SK-N-SH (cell line): ENCODE measurements around the gene ATF2.

Experiments
- CTCF ChIP-seq: fragments of 200-600 bp; sonication (generic); IDR thresholded peaks from 2 replicates; pipeline ENCODE4 v1.6.1; 2017; ENCODE audit warnings: antibody characterized with exemption, mild to moderate bottlenecking, moderate library complexity
- EP300 ChIP-seq, 2 experiments: IDR thresholded peaks; 2 replicates each; pipeline versions ENCODE4 v1.4.0 to v1.6.1; 2012; ENCODE audit warnings: borderline replicate concordance in 1 of 2, low read depth in 1 of 2, low read length in 1 of 2
- EZH2phosphoT487 ChIP-seq: fragments of 200-600 bp; sonication (generic); IDR thresholded peaks from 2 replicates; pipeline ENCODE4 v1.6.1; 2017; ENCODE audit warnings: low read depth, mixed run types, mild to moderate bottlenecking, antibody characterized with exemption, moderate library complexity, borderline replicate concordance
- FOXJ3 ChIP-seq: sonication (generic); formaldehyde crosslinking; IDR thresholded peaks from 2 replicates; pipeline ENCODE4 v1.5.1; 2020; ENCODE audit warnings: mild to moderate bottlenecking, missing genetic modification reagents
- JUND ChIP-seq: IDR thresholded peaks from 2 replicates; pipeline ENCODE4 v1.4.0; 2012
- MAX ChIP-seq: IDR thresholded peaks from 2 replicates; pipeline ENCODE4 v1.4.0; 2012; ENCODE audit warnings: low read depth
- MEF2A ChIP-seq: IDR thresholded peaks from 2 replicates; pipeline ENCODE4 v1.4.0; 2012; ENCODE audit warnings: low read depth, borderline replicate concordance
- NRF1 ChIP-seq: IDR thresholded peaks from 2 replicates; pipeline ENCODE4 v1.6.1; 2012; ENCODE audit warnings: low read depth, mild to moderate bottlenecking, low read length
- POLR2AphosphoS5 ChIP-seq: IDR thresholded peaks from 2 replicates; pipeline ENCODE4 v1.6.1; 2012; ENCODE audit warnings: low read depth, low read length
- RAD21 ChIP-seq: IDR thresholded peaks from 2 replicates; pipeline ENCODE4 v1.6.1; 2012; ENCODE audit warnings: mild to moderate bottlenecking, low read length
- SIN3A ChIP-seq: IDR thresholded peaks from 2 replicates; pipeline ENCODE4 v1.6.1; 2012; ENCODE audit warnings: low read depth, mild to moderate bottlenecking, low read length, moderate library complexity, borderline replicate concordance
- TAF1 ChIP-seq: IDR thresholded peaks from 2 replicates; pipeline ENCODE4 v1.6.1; 2012; ENCODE audit warnings: low read depth, mild to moderate bottlenecking, low read length, moderate library complexity, borderline replicate concordance
- TF ChIP-seq, protein P1 (sequence below): fragments of 150-350 bp; IDR thresholded peaks from 2 replicates; pipeline ENCODE4 v1.6.1; 2017; ENCODE audit warnings: antibody characterized with exemption, low read length, low read depth, borderline replicate concordance

DNA sequence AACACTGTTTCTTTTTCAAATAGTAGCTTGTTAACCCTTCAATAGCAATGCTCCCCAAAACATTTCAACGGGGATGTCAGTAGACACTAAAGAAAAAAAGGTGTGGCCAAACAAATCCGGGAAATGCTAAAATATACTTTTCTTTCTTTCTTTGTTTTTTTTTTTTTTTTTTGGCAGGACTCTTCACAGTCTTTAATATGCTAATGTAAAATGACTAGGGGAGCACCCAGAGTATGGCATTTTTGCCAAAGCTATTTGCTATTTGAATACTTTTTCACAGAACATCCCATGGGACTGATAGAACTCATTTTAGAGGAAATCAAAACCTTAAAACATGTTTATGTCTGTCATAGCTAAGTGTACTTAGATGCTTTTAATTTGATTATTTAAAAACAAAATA, 32.1 kb downstream of the ATF2 start:
- no peak for TF ChIP-seq SIN3A
- TF ChIP-seq RAD21: no peak
- no peak for TF ChIP-seq CTCF
- TF ChIP-seq NRF1: no peak
- TF ChIP-seq POLR2AphosphoS5: no peak
- no peak for TF ChIP-seq MAX
- TF ChIP-seq, protein P1, sequence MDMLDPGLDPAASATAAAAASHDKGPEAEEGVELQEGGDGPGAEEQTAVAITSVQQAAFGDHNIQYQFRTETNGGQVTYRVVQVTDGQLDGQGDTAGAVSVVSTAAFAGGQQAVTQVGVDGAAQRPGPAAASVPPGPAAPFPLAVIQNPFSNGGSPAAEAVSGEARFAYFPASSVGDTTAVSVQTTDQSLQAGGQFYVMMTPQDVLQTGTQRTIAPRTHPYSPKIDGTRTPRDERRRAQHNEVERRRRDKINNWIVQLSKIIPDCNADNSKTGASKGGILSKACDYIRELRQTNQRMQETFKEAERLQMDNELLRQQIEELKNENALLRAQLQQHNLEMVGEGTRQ: no peak
- TF ChIP-seq MEF2A: no peak
- no peak for TF ChIP-seq FOXJ3
- no peak for TF ChIP-seq EZH2phosphoT487
- TF ChIP-seq EP300 (IDR thresholded peaks at IDR 0.05; ENCODE audit: borderline replicate concordance in 1 of 2, low read depth in 1 of 2, low read length in 1 of 2): no peak
- no peak for TF ChIP-seq TAF1
- no peak for TF ChIP-seq JUND
